ENCODE data around the gene SKOR2. TPM values are rescaled to one million over a fixed set of nuclear protein-coding genes. Genes with fewer than 3 reads are reported as not detected.

Gene SKOR2
- total RNA-seq, 1 experiment from 2014 or later = not detected

DNA sequence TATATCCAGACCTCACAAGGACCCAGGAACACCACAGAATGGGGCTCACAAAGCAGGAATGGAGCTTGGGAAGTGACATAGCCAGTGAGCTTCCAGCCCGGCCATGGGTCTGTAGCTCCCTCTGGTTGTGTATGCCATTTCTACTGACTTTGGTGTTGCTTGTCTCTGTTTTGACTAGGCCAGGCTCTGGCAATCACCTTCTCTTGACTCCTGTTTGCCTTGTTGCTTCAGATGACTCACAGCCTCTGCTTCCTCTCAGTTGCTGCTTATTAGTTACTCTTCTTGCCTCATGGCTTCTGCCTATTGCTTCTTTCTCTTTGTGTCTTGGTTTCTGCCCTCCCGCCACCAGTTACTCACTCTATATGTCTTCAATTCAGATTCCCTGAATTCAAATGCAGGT, 59.5 kb downstream of the SKOR2 start:
- ATAC-seq = no peak
- Histone ChIP-seq H3K9me3 (ENCODE audit: control insufficient read depth, insufficient read depth, low read depth, low read length) (no peaks in the 10 kb centered on the region), H3K4me3 (ENCODE audit: low read depth in 2 of 2, low read length in 2 of 2) (no peak overlapping the region), H3K27me3 (ENCODE audit: control insufficient read depth, insufficient read depth, low read length) (peaks cover 2% of the 10 kb centered on the region), H3K36me3 (ENCODE audit: control insufficient read depth, insufficient read depth, low read length) (no peaks in the 10 kb centered on the region), H3K27ac (ENCODE audit: low read length) (no peak overlapping the region), H3K4me1 (ENCODE audit: control insufficient read depth, insufficient read depth, low read length) (no peaks in the 10 kb centered on the region)
- BruUV-seq (replicated peaks) = no TSS peak
- CTCF ChIA-PET = no interaction called here
- intact Hi-C loops (cut with micrococcal nuclease; ENCODE audit: unreplicated experiment) (no loop called here), in situ Hi-C loops (cut with HindIII; ENCODE audit: low pct_unique_long_range_greater_than_20kb, low sequenced_read_pairs) (no loop called here)
- TF ChIP-seq, protein P1, sequence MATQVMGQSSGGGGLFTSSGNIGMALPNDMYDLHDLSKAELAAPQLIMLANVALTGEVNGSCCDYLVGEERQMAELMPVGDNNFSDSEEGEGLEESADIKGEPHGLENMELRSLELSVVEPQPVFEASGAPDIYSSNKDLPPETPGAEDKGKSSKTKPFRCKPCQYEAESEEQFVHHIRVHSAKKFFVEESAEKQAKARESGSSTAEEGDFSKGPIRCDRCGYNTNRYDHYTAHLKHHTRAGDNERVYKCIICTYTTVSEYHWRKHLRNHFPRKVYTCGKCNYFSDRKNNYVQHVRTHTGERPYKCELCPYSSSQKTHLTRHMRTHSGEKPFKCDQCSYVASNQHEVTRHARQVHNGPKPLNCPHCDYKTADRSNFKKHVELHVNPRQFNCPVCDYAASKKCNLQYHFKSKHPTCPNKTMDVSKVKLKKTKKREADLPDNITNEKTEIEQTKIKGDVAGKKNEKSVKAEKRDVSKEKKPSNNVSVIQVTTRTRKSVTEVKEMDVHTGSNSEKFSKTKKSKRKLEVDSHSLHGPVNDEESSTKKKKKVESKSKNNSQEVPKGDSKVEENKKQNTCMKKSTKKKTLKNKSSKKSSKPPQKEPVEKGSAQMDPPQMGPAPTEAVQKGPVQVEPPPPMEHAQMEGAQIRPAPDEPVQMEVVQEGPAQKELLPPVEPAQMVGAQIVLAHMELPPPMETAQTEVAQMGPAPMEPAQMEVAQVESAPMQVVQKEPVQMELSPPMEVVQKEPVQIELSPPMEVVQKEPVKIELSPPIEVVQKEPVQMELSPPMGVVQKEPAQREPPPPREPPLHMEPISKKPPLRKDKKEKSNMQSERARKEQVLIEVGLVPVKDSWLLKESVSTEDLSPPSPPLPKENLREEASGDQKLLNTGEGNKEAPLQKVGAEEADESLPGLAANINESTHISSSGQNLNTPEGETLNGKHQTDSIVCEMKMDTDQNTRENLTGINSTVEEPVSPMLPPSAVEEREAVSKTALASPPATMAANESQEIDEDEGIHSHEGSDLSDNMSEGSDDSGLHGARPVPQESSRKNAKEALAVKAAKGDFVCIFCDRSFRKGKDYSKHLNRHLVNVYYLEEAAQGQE (IDR thresholded peaks at IDR 0.05; ENCODE audit: insufficient read depth in 1 of 2, low read depth in 2 of 2, low read length in 1 of 2) = no peak
- TF ChIP-seq TCF7L2 (IDR thresholded peaks at IDR 0.05; ENCODE audit: low read depth, low read length) (no peak), CTCF (IDR thresholded peaks at IDR 0.05) (no peak), SIN3A (IDR thresholded peaks at IDR 0.05; ENCODE audit: borderline replicate concordance, insufficient read depth, low read depth, low read length) (no peak), POLR2AphosphoS5 (IDR thresholded peaks at IDR 0.05; ENCODE audit: low read depth, low read length) (no peak)
- POLR2A ChIA-PET = no interaction called here
- DNase-seq (ENCODE audit: low read depth, low spot score) = no peak

DNA sequence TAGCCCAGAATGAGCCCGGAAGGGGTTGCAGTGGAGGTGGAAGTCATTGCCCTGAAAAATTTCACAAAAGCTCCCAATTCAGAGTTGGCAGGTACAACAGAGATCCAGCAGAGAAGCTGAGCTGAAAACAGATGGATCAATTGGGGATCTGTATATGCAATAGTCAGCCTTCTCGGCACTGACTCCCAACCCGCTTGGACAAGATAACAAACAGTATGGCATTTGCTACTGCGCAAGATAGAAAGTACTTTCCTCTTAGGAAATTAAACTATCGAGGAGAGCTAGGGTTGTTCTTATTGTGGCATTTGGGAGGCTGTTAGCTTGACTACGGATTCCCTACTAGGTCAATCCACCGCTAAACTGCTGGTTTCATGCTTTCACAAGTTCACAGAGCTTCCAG, 63.7 kb downstream of the SKOR2 start:
- Histone ChIP-seq H3K4me3 (ENCODE audit: low read depth in 2 of 2, low read length in 2 of 2) (no peak overlapping the region), H3K36me3 (ENCODE audit: control insufficient read depth, insufficient read depth, low read length) (no peaks in the 10 kb centered on the region), H3K9me3 (ENCODE audit: control insufficient read depth, insufficient read depth, low read depth, low read length) (no peaks in the 10 kb centered on the region), H3K4me1 (ENCODE audit: control insufficient read depth, insufficient read depth, low read length) (no peaks in the 10 kb centered on the region), H3K27me3 (ENCODE audit: control insufficient read depth, insufficient read depth, low read length) (peaks cover 2% of the 10 kb centered on the region; the same call in 1 of the 2 replicates), H3K27ac (ENCODE audit: low read length) (no peak overlapping the region)
- DNase-seq (ENCODE audit: low read depth, low spot score) = no peak
- ChIA-PET CTCF (no interaction called here), POLR2A (no interaction called here)
- ATAC-seq = no peak
- in situ Hi-C loops (cut with HindIII; ENCODE audit: low pct_unique_long_range_greater_than_20kb, low sequenced_read_pairs) (no loop called here), intact Hi-C loops (cut with micrococcal nuclease; ENCODE audit: unreplicated experiment) (no loop called here)
- TF ChIP-seq CTCF (IDR thresholded peaks at IDR 0.05) = no peak
- TF ChIP-seq POLR2AphosphoS5 (IDR thresholded peaks at IDR 0.05; ENCODE audit: low read depth, low read length) = no peak
- no peak for TF ChIP-seq SIN3A (IDR thresholded peaks at IDR 0.05; ENCODE audit: borderline replicate concordance, insufficient read depth, low read depth, low read length)
- TF ChIP-seq, protein P1 (IDR thresholded peaks at IDR 0.05; ENCODE audit: insufficient read depth in 1 of 2, low read depth in 2 of 2, low read length in 1 of 2) = no peak
- no peak for TF ChIP-seq TCF7L2 (IDR thresholded peaks at IDR 0.05; ENCODE audit: low read depth, low read length)
- BruUV-seq (replicated peaks) = no TSS peak
